GM18526 (cell line): Measurements from ENCODE around the gene HMCES.

Experiments
- POLR2A ChIP-seq: IDR thresholded peaks from 3 replicates; pipeline ENCODE4 v1.6.1; 2011; ENCODE audit not compliant: insufficient read length; ENCODE audit errors: extremely low read depth

Gene HMCES

GRCh38 chr3:129321887-129322286 is 43.2 kb downstream of the HMCES start:
- TF ChIP-seq POLR2A, result no peak

GRCh38 chr3:129323651-129324294 is 45.1 kb downstream of the HMCES start:
- no peak for TF ChIP-seq POLR2A

GRCh38 chr3:129324855-129325254 is 46.2 kb downstream of the HMCES start:
- TF ChIP-seq POLR2A, result no peak

DNA sequence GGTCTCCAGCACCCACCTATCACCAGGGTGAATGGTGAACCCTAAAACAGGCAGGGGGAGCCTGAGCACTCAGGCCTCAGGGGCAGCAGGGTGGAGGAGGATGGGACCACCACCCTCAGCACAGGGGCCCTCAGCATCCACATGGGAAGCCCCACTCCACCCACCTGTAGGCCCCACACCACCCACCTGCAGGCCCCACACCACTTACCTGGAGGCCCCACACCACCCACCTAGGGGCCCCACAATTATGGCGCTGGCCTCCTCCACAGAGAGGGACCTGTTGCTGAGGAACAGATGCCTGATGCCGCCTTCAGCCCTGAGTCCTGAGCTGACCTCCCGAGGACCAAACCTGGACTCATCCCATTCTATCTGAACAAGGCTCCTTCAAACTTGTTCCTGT is 46.7 kb downstream of the HMCES start:
- no peak for TF ChIP-seq POLR2A

DNA sequence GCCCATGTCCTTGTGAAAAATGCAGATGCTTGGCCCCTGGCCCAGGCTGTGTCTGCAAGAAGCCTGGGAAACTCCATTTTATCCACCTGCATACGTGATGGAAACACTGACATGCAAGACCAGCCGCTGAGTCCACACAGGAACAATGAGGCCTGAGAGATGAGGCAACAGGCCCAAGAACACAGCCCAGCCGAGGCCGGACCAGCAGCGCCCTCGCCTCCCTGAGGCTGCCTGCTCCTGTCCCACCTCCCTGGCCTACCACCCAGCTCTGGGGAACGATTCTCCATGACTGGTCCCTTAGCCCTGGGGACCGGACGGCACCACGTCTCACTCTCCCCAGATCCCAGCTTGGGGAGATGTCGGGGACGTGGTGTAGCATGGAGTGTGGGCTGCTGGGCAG is 47.5 kb downstream of the HMCES start:
- TF ChIP-seq POLR2A, result no peak

DNA sequence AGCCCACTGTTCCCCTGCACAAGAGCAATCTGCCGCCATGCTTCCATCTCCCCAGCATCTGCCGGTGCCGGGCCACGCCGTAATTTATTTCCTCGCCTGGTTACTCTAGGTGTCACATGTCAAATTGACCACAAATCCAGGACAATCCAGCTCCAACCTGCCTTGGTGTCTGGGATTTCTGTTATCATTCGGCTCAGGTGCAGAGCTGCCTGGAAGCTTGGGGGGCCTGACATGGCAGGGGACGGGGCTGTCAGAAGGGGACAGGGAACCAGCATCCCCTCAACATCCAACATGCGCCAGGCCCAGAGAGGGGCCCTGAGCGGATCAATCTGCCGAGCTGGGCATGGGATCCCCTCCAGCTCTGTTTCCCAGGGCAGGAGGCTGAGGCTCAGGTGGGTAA is 47.9 kb downstream of the HMCES start:
- TF ChIP-seq POLR2A, result no peak

GRCh38 chr3:129327510-129327909 is 48.8 kb downstream of the HMCES start:
- no peak for TF ChIP-seq POLR2A

DNA sequence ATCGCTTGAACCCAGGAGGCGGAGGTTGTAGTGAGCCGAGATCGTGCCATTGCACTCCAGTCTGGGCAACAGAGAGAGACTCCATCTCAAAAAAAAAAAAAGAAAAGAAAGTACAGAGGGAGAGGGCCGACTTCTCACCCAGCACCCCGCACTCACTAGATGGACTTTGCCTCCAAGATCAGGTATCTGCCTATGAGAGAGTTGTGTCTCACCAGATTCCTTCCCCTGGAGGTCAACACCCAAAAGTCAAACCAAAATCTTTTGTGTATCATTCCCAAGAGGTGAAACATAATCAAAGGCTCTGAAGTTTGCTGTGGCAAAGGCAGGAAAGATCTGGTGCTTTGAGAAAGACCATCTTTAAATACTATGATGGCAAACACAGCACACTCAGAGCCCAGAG is 51.2 kb downstream of the HMCES start:
- TF ChIP-seq POLR2A, result no peak

DNA sequence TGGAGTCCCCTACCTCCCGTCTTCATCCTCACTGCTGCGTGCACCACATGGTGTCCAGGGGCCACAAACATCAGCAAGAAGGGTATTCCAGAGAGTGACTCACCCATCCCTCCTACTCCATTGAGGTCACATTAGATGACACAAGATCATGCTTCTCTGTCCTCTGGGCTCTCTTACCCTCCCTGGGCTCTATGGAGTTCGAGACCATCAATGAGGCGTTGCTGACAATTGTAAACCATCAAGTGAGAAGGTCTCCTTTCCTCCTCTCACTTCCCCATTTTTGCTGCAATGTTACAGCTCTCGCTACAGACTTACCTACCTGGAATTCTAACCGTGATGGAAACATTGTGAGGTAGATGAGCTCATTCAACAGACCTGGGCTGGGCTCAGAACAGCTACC is 51.7 kb downstream of the HMCES start:
- TF ChIP-seq POLR2A, result no peak

DNA sequence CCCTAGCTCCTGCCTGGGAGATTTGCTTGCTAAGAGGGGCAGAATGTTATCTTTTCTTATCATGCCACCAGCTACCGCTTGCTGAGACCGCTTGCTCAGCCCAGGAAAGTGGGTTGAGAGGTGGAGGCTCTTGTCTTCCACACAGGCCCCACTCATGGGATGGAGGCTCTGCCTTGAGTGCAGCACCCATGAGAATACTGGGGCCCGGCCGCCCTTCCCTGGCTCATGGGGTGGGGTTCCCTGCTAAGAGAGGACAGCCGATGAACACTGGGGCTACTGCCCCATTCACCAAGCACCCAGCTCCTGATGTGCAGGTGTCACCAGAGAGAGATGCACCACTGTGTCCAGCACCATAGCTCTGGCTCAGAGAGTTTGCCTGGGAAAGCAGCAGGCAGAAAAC is 55.2 kb downstream of the HMCES start:
- TF ChIP-seq POLR2A, result no peak

GRCh38 chr3:129336093-129336706 is 57.5 kb downstream of the HMCES start:
- TF ChIP-seq POLR2A, result no peak

DNA sequence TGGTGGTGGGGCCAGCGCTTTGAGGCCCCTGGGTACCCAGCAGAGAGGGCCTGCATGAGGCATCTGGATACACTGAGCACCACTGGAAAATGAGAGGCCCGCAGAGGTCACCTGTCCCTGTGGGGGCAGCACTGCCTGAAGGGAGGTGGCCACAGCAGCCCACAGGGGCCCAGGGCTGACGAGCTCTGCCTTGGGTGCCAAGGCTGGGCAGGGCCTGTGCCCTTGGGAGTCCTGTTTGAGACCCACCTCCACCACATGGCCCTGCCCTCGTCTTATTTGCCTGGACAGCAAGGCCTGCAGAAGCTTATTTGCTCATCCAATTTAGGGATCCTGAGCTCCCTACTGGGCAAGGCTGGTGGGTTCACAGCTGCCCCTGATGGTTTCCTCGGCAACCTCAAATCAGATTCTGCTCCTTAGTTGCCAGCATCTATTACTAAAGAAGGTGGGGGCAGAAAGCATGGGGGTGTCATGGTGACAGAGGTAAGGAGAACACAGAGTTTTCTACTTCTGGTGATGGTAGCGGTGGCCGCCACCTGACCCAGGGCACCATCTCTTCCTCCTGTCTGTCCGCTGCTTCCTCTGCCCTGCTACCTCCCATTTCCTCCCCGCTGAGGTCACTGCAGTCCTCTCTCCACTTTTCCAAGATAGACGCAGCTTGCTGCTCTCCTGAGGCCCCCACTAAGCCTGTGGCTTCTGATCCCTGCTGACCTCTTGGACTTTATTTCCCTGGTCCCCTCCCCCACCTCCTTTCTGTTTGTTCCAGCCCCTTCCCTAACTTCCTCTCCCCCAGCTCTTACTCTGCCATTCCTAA is 62.9 kb downstream of the HMCES start:
- no peak for TF ChIP-seq POLR2A

GRCh38 chr3:129343643-129344360 is 65.1 kb downstream of the HMCES start:
- TF ChIP-seq POLR2A, result no peak

DNA sequence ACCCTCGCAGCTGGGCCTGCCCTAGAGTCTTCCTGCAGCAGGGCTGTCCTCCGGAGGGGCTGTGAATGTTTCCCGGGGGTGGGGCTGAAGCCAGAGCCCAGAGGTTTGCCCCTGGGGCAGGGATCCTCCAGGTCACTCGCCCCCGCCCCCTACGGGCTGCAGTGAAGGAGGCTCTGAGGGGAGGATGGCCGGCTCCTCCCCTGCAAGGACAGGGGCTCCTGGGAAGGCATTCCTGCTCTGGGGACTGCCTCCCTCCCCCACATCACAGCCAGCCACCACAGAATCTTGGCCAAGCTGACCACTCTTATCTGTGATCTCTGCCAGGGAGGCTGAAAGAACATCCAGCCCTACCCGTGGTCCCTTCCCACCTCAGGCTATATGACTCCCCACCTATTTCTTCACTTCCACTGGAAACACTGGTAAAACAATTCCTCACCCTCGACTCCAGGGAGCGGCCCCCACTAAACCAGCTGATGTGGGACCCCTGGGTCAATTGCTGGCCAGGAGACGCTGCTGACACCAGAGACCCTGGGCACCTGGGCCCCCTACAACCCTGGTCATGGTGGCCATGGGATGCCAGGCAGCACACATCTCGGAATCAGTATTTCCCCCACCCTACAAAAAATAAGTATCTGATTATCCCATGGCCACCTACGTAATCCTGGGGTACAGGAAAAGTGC is 66.0 kb downstream of the HMCES start:
- no peak for TF ChIP-seq POLR2A

DNA sequence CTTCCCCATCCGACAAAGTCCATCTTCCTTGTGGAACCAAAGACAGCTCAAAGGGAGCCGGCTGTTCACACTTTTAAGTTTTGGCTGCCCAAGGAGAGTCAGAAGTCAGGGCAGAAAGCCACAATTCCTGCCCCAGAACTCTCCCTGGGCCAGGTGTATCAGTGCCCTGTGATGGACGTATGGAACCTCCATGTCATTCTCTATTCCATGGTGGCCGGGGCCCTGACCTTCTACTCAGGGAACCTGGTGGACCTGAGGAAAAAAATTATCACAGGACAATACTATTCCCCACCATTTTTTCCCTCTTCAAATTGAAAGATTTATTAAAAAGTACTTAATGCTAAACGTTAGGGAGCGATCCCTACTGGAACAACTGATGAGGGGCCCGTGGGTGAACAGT is 66.6 kb downstream of the HMCES start:
- no peak for TF ChIP-seq POLR2A
